K562 (cell line): ENCODE measurements around the gene EEA1.

Experiments
- CAMTA2 ChIP-seq: fragments of 250-450 bp; sonication (Bioruptor Pico); conservative IDR thresholded peaks from 2 replicates; pipeline ENCODE4 v1.5.1; 2022
- GTF2F1 ChIP-seq: IDR thresholded peaks from 2 replicates; pipeline ENCODE4 v1.6.1; 2011; ENCODE audit warnings: low read depth, low read length, improper control_type of control experiment
- NCOA6 ChIP-seq: fragments of 450-650 bp; IDR thresholded peaks from 2 replicates; pipeline ENCODE4 v1.6.1; 2017; ENCODE audit warnings: mild to moderate bottlenecking
- POLR2AphosphoS5 ChIP-seq: IDR thresholded peaks from 2 replicates; pipeline ENCODE4 v1.6.1; 2011; ENCODE audit warnings: mild to moderate bottlenecking, low read depth, low read length, moderate library complexity; ENCODE audit not compliant: control insufficient read depth, insufficient read depth
- PTRF ChIP-seq: fragments of 450-650 bp; IDR thresholded peaks from 2 replicates; pipeline ENCODE4 v1.6.1; 2016; ENCODE audit warnings: mild to moderate bottlenecking, missing genetic modification characterization, missing compliant biosample characterization
- TAF1 ChIP-seq: IDR thresholded peaks from 2 replicates; pipeline ENCODE4 v1.6.1; 2011; ENCODE audit warnings: mild to moderate bottlenecking, low read length, moderate library complexity; ENCODE audit not compliant: insufficient read depth, control insufficient read depth, severe bottlenecking; ENCODE audit errors: extremely low read depth
- TARDBP ChIP-seq: fragments of 450-650 bp; IDR thresholded peaks from 2 replicates; pipeline ENCODE4 v1.6.1; 2016
- ZNF274 ChIP-seq: IDR thresholded peaks from 2 replicates; pipeline ENCODE4 v1.6.1; 2011; ENCODE audit warnings: low read depth, mild to moderate bottlenecking, low read length, moderate library complexity, borderline replicate concordance
- ZNF589 ChIP-seq: fragments of 200-800 bp; sonication (Bioruptor generic); IDR thresholded peaks from 2 replicates; pipeline ENCODE4 v1.6.1; 2016; ENCODE audit warnings: low read depth, missing genetic modification characterization, missing compliant biosample characterization
- TF ChIP-seq, protein P1 (sequence below): fragments of 450-650 bp; formaldehyde crosslinking; conservative IDR thresholded peaks from 2 replicates; pipeline ENCODE4 v1.4.0; 2022; ENCODE audit warnings: mild to moderate bottlenecking, missing genetic modification characterization

DNA sequence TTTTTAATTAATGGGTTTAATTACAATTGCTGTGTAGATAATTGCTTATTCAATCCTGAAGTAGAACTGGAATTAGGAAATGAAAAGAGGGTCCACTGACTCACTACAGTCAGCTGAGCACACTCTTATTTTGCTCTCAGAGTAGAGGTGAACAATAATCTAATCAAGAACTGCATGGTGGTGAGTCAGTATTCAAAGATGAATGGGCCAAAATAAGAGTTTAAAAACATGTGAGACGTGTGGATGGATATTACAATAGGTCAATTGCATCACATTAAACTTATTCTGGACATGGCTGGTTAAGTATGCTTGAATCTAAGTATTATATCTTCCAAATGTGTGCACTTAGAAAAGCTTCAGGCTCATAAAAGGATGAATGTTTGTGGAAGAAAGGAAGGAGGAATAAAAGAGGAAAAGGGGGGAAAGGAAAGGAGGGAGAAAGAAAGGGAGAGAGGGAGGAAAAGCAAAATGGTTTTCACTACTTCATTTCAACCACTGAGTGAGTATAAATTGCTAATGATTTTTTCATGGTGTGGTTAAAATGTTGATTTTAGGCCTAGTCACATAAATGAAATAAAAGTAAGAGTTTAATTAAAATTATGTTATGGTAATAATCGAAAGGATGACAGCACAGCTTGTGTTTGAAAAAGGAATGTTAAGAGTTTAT, 27.0 kb upstream of the EEA1 start:
- no peak for TF ChIP-seq ZNF589 (CRISPR knock-in tag)
- no peak for TF ChIP-seq TARDBP
- no peak for TF ChIP-seq TAF1
- no peak for TF ChIP-seq NCOA6
- TF ChIP-seq PTRF (tag): no peak
- TF ChIP-seq ZNF274: no peak
- TF ChIP-seq, protein P1, sequence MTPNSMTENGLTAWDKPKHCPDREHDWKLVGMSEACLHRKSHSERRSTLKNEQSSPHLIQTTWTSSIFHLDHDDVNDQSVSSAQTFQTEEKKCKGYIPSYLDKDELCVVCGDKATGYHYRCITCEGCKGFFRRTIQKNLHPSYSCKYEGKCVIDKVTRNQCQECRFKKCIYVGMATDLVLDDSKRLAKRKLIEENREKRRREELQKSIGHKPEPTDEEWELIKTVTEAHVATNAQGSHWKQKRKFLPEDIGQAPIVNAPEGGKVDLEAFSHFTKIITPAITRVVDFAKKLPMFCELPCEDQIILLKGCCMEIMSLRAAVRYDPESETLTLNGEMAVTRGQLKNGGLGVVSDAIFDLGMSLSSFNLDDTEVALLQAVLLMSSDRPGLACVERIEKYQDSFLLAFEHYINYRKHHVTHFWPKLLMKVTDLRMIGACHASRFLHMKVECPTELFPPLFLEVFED (CRISPR knock-in tag): no peak
- no peak for TF ChIP-seq CAMTA2 (CRISPR knock-in tag)
- TF ChIP-seq POLR2AphosphoS5: no peak
- TF ChIP-seq GTF2F1: no peak
